Cerebellar nuclear complex (tissue), 1 donor: ENCODE results near the gene ABCA1.
A peak's percentile ranks its signal among the peaks of the same experiment; 100 is the strongest.
"Not testable (repeated sequence)": the region's sequence is repeated elsewhere in the genome, so short reads cannot be mapped to it uniquely, and the experiment has no call there.

ENCODE experiments used
- DNase-seq, 2 experiments: peaks; one replicate each; lab custom pipeline; 2025; lab: John Stamatoyannopoulos, UW

The ABCA1 gene

GRCh38 chr9:104927912-104928740 lies at the start of gene ABCA1:
Gene ABCA1, minus strand, starts transcription at chr9:104928155. Its CDS starts 24,476 bp downstream, at chr9:104903679.
- no peak for DNase-seq

GRCh38 chr9:104977580-104977979 lies 49.6 kb upstream of the ABCA1 start:
- no peak for DNase-seq

GRCh38 chr9:104977168-104977567 lies 49.2 kb upstream of the ABCA1 start:
- no peak for DNase-seq

- DNase-seq = not testable (repeated sequence)
Measured at GRCh38 chr9:104975966-104976595, 48.1 kb upstream of the ABCA1 start.

- DNase-seq = no peak
Measured at GRCh38 chr9:104974053-104974962, 46.4 kb upstream of the ABCA1 start.

GRCh38 chr9:104972242-104972866 lies 44.4 kb upstream of the ABCA1 start:
- no peak for DNase-seq

GRCh38 chr9:104971511-104971910 lies 43.6 kb upstream of the ABCA1 start:
- DNase-seq = no peak

- no peak for DNase-seq
Measured at GRCh38 chr9:104970271-104970987, 42.5 kb upstream of the ABCA1 start.

GRCh38 chr9:104969116-104969515 lies 41.2 kb upstream of the ABCA1 start:
- DNase-seq = no peak

GRCh38 chr9:104968025-104968982 lies 40.3 kb upstream of the ABCA1 start:
- peak; percentile 31 to 70 for DNase-seq

GRCh38 chr9:104963076-104963475 lies 35.1 kb upstream of the ABCA1 start:
- DNase-seq = no peak

GRCh38 chr9:104961701-104962359 lies 33.9 kb upstream of the ABCA1 start:
- no peak for DNase-seq

GRCh38 chr9:104961238-104961637 lies 33.3 kb upstream of the ABCA1 start:
- DNase-seq = no peak

GRCh38 chr9:104960662-104961061 lies 32.7 kb upstream of the ABCA1 start:
- DNase-seq = no peak

- DNase-seq = no peak
Measured at GRCh38 chr9:104958751-104959150, 30.8 kb upstream of the ABCA1 start.

GRCh38 chr9:104958006-104958405 lies 30.1 kb upstream of the ABCA1 start:
- DNase-seq = not testable (repeated sequence)

GRCh38 chr9:104951487-104951886 lies 23.5 kb upstream of the ABCA1 start:
- no peak for DNase-seq

- DNase-seq = no peak
Measured at GRCh38 chr9:104950838-104951237, 22.9 kb upstream of the ABCA1 start.

GRCh38 chr9:104948277-104948676 lies 20.3 kb upstream of the ABCA1 start:
- no peak for DNase-seq
